GM19043 (cell line): ENCODE measurements around the gene C19orf33.
A peak's percentile ranks its signal among the peaks of the same experiment; 100 is the strongest.
"Not testable (repeated sequence)": the region's sequence is repeated elsewhere in the genome, so short reads cannot be mapped to it uniquely, and the experiment has no call there.

Experiments
- ATAC-seq: cut with Tn5 transposase; IDR thresholded peaks from one replicate; pipeline ENCODE4 v1.9.1; 2021; ENCODE audit warnings: low read depth; ENCODE audit not compliant: unreplicated experiment

Gene C19orf33

GRCh38 chr19:38335949-38336637 is 32.0 kb downstream of the C19orf33 start:
- ATAC-seq: peak; percentile 57

DNA sequence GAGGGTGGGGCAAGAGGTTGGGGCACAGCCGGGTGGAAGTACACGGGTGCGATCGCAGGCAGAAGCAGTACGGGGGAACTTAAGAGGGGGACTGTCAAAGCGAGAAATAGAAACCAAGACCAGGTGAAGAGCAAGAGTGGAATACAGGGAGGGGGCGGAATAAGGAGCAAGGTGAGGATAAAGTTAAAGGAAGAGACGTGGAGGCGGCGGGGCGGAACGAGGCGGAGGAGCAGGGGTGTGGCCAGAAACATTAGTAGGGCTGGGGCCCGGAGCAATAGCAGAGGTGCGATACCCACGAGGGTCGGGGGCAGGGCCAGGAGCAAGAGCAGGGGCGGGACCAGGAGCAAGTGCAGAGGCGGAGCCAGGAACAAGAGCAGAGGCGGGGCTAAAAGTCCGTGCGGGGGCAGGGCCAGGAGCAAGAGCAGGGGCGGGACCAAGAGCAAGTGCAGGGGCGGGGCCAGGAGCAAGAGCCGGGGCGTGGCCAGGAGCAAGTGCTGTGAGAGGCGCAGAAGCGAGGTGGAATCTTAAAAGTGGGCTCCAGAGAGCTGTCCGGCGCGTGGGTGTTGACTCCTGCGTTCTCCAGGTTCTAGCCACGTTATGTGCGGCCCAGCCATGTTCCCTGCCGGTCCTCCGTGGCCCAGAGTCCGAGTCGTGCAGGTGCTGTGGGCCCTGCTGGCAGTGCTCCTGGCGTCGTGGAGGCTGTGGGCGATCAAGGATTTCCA is 32.7 kb downstream of the C19orf33 start:
- ATAC-seq: peak; percentile 45

- no peak for ATAC-seq
These were observed 33.3 kb downstream of the C19orf33 start for GRCh38 chr19:38337360-38337653.

- ATAC-seq: not testable (repeated sequence)
These were observed 35.0 kb downstream of the C19orf33 start for GRCh38 chr19:38339011-38339410.

- no peak for ATAC-seq
These were observed 36.9 kb downstream of the C19orf33 start for GRCh38 chr19:38340927-38341326.

GRCh38 chr19:38346837-38347236 is 42.8 kb downstream of the C19orf33 start:
- ATAC-seq: no peak

DNA sequence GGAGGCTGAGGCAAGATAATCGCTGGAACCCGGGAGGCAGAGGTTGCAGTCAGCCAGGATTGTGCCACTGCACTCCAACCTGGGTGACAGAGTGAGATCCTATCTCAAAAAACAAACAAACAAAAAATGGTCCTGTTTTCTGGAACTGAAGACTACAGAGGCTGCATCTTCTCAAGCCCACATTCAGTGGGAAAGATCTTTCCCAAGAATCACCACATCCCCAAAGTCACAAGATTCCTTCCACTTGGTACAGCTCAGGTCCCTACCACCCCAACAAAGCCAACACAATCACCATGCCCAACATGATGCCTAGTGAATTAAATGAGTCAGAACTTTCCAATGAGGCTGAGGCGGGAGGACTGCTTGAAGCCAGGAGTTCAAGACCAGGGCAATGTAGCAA is 46.8 kb downstream of the C19orf33 start:
- no peak for ATAC-seq

GRCh38 chr19:38351865-38352395 is 47.9 kb downstream of the C19orf33 start:
- no peak for ATAC-seq

DNA sequence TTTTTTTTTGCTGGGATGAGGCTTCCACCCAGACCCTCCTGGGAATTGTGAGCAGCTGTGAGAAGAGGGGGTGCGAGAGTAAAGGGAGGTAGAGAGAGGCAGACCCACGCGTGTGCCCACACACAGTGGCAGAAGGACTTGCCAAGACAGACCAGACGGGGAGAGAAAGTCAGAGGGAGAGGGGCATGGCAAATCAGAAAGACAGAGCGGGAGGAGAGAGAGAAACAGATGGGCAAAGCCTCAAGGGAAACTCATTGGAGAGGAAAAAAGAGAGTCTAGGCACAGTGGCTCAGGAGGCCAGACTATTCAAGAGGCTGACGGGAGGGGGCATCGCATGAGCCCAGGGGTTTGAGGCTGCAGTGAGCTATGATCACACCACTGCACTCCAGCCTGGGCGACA is 48.6 kb downstream of the C19orf33 start:
- no peak for ATAC-seq
